SH-SY5Y (cell line): ENCODE measurements around the gene MED13L.

Source experiments
- GATA2 ChIP-seq: IDR thresholded peaks from 2 replicates; pipeline ENCODE4 v1.6.1; 2011; ENCODE audit warnings: mild to moderate bottlenecking, low read depth, low read length
- GATA3 ChIP-seq: IDR thresholded peaks from 2 replicates; pipeline ENCODE4 v1.6.1; 2011; ENCODE audit warnings: low read depth, mild to moderate bottlenecking, low read length, moderate library complexity

DNA sequence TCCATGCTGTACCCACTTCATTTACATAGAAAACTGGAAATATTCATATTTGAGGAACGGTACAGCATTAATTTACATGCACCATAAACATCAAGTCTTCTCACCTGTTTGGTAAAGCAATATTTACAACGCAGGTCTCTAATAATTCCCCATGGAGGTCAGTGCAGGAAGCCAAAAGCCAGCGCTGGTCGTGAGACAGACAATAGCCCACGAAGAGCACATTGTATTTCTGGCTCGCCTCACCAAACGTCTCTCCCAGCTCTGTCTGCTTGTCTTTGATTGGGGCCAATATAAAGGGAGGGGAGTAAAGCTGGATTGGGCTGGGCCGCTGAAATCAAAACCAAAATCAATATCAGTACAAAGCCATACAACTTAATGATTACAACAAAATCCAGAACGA lies 302.1 kb downstream of the MED13L start:
- TF ChIP-seq GATA3 (no peak), GATA2 (no peak)
